AG04450 (cell line): ENCODE results near the gene XPC. TPM values are rescaled to one million over a fixed set of nuclear protein-coding genes. Genes with fewer than 3 reads are reported as not detected.
A peak's percentile ranks its signal among the peaks of the same experiment; 100 is the strongest.

ENCODE experiments used
- CTCF ChIA-PET: fragments of 300-600, 350-600 bp; formaldehyde crosslinking; extraction: SDS; loops from one replicate; lab custom pipeline; 2022; ENCODE audit warnings: antibody characterized with exemption, inconsistent platforms; lab: Charles Lee
- POLR2A ChIA-PET: fragments of 350-600 bp; formaldehyde crosslinking; extraction: SDS; loops from one replicate; lab custom pipeline; 2021; ENCODE audit warnings: antibody characterized with exemption, inconsistent platforms; lab: Yijun Ruan, JAX
- DNase-seq: peaks from one replicate; pipeline ENCODE4 v3.0.0-alpha.2; 2011; ENCODE audit warnings: low read depth, low spot score
- H3K27ac ChIP-seq: one replicate; pipeline ENCODE4 v1.5.1; 2012; ENCODE audit warnings: low read depth, low read length, control low read depth
- H3K27me3 ChIP-seq: one replicate; pipeline ENCODE4 v1.6.0; 2012; ENCODE audit warnings: low read length; ENCODE audit not compliant: control insufficient read depth, insufficient read depth
- H3K4me3 ChIP-seq: 2 replicates; pipeline ENCODE4 v1.5.1; 2011; ENCODE audit warnings: mild to moderate bottlenecking, low read depth, low read length, control low read depth
- H3K9me3 ChIP-seq: 2 replicates; pipeline ENCODE4 v1.5.1; 2012; ENCODE audit warnings: low read length; ENCODE audit not compliant: control insufficient read depth, insufficient read depth
- CTCF ChIP-seq: IDR thresholded peaks from 2 replicates; pipeline ENCODE4 v1.5.1; 2011; ENCODE audit warnings: low read depth, low read length, control low read depth, inconsistent platforms
- polyA plus RNA-seq: library from polyadenylated mRNA; depleted of rRNA; stranded (reverse); fragments of >200 nt; gene quantifications from 2 replicates; pipeline ENCODE4 v1.2.3, GENCODE V29; 2011

Gene XPC
- polyA plus RNA-seq, 1 experiment, result 39.0 TPM

GRCh38 chr3:14126017-14126886, 52.1 kb downstream of the XPC start:
- peaks cover 6% of the 10 kb centered on the region; the same call in 1 of the 2 replicates for H3K9me3 ChIP-seq
- CTCF ChIA-PET, result interaction anchor here (0.7 to 4.1 kb wide), 9 partner anchors 12 to 646 kb away, joined by 3 to 23 read pairs (median 4); partner anchors contain the start of gene HDAC11
- TF ChIP-seq CTCF, result no peak
- DNase-seq, result no peak
- H3K27ac ChIP-seq, result peak overlapping the region; percentile 93
- no peaks in the 10 kb centered on the region for H3K27me3 ChIP-seq
- H3K4me3 ChIP-seq, result peak overlapping the region; percentile 99
- POLR2A ChIA-PET, result interaction anchor here (0.6 to 3.2 kb wide), 8 partner anchors 10 to 525 kb away, joined by 3 to 50 read pairs (median 10); partner anchors contain the start of genes CCDC174, LSM3 and XPC

DNA sequence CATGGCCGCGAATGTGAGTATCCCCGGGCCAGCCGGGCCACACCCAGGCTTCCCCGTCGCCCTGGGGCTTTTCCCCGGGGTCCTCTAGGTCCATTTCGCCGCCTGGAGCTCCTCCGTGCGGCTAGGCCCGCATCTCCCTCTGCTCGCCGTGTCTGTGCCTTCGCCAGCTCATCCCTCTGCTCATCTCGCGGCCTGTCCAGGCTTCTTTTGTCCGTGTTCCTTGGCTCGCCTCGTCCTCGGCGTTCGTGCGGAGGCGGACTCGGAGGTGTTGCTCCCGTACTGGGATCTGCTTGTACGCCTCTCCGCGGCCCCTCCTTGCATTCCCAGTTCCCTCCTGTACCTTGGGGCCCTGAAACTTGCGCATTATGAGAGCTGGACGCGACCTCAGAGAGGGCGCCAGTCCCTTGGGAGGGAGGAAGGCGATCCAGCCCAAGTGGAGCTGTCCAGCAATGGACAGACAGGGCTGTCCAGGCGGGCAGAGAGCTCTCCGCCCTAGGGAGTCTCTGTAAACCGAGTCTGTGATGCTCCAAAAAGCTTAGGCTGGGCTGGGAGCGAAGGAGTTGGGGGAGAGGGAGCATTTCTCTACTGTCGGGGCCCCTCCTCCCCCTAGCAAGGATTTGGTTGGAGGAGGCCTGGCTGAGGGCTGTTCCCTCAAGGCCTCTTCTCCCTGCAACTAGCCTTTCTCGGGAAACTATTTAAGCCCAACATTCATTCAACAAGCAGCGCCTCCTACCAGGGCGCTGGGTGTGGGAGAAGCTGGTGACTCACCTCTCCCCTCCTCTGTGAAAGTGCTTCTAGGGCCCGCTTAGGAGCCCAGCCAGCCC, 53.0 kb downstream of the XPC start:
- POLR2A ChIA-PET, result interaction anchor here (0.6 to 3.2 kb wide), 14 partner anchors 7 to 940 kb away, joined by 3 to 50 read pairs (median 4); partner anchors contain the start of genes CCDC174, LSM3, MRPS25 and XPC
- CTCF ChIA-PET, result interaction anchor here (0.7 to 4.1 kb wide), 12 partner anchors 13 to 645 kb away, joined by 3 to 23 read pairs (median 4); partner anchors contain the start of gene HDAC11

GRCh38 chr3:14124615-14125192, 53.7 kb downstream of the XPC start, which contains the start of the genes CHCHD4 and TMEM43:
Gene CHCHD4, minus strand, starts transcription at chr3:14124870. Its CDS starts 194 bp downstream, at chr3:14124676.
Gene TMEM43, plus strand, starts transcription at chr3:14125052. Its CDS starts 142 bp downstream, at chr3:14125194.
- no peak for TF ChIP-seq CTCF
- ChIA-PET CTCF (interaction anchor here (0.7 to 4.1 kb wide), 10 partner anchors 14 to 467 kb away, joined by 3 to 23 read pairs (median 4); no protein-coding TSS in a partner anchor), POLR2A (interaction anchor here (0.8 to 3.2 kb wide), 11 partner anchors 8 to 940 kb away, joined by 3 to 50 read pairs (median 4); partner anchors contain the start of genes CCDC174, LSM3, MRPS25 and XPC)
- Histone ChIP-seq H3K27ac (peak within 1 kb of the TSS; percentile 93), H3K27me3 (no peaks in the 10 kb centered on the region), H3K9me3 (peaks cover 6% of the 10 kb centered on the region; the same call in 1 of the 2 replicates), H3K4me3 (peak within 1 kb of the TSS; percentile 99)
- DNase-seq, result peak; percentile 99

More for the DNA sequence above, 53.0 kb downstream of the XPC start:
- Histone ChIP-seq H3K4me3 (peak overlapping the region; percentile 99), H3K9me3 (peaks cover 6% of the 10 kb centered on the region; the same call in 1 of the 2 replicates), H3K27me3 (no peaks in the 10 kb centered on the region), H3K27ac (peak overlapping the region; percentile 93)
- TF ChIP-seq CTCF, result peak; percentile 34
- peak; percentile 74 for DNase-seq

DNA sequence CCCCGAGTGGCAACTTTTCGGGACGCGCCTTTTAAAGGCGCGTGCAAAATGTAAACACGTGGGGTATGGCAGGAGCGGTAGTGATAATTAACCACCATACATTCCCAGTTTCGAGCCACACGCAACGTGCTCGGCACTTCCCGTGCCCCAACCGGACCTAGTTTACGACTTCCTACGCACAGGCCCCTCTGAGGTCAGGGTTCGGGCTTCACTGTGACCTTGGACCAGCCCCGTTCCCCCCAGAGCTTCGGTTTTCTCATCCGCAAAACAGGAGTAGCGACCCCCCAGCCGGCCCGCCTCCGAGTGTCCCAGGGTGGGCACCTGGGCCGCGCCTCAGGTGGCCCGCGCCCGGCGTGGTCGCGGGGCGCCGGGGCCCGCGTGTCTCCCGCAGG, 54.2 kb downstream of the XPC start:
- Histone ChIP-seq H3K9me3 (peaks cover 6% of the 10 kb centered on the region; the same call in 1 of the 2 replicates), H3K4me3 (peak overlapping the region; percentile 90), H3K27me3 (no peaks in the 10 kb centered on the region), H3K27ac (peak overlapping the region; percentile 21)
- DNase-seq, result no peak
- CTCF ChIA-PET, result interaction anchor here (0.7 to 4.1 kb wide), 6 partner anchors 21 to 467 kb away, joined by 3 to 23 read pairs (median 6); no protein-coding TSS in a partner anchor
- POLR2A ChIA-PET, result interaction anchor here (0.8 to 3.2 kb wide), 7 partner anchors 10 to 328 kb away, joined by 3 to 50 read pairs (median 4); partner anchors contain the start of genes LSM3 and XPC
- no peak for TF ChIP-seq CTCF
